Testis (tissue), 2 donors: ENCODE data around the gene OLIG2.

Experiments used
- POLR2A ChIP-seq: fragments of 450-650 bp; IDR thresholded peaks from one replicate; pipeline ENCODE4 v1.6.1; 2017; ENCODE audit warnings: antibody characterized with exemption, mild to moderate bottlenecking, moderate library complexity
- TF ChIP-seq, protein P1 (sequence below), 3 experiments: fragments of 450-650 bp in 2 of 3; fragments of 200-600 bp in 1 of 3; sonication (generic) in 1 of 3; IDR thresholded peaks; one replicate each; pipeline ENCODE4 v1.5.1; 2016 to 2019; ENCODE audit warnings: antibody characterized with exemption in 3 of 3, mild to moderate bottlenecking in 2 of 3, moderate library complexity in 1 of 3

DNA sequence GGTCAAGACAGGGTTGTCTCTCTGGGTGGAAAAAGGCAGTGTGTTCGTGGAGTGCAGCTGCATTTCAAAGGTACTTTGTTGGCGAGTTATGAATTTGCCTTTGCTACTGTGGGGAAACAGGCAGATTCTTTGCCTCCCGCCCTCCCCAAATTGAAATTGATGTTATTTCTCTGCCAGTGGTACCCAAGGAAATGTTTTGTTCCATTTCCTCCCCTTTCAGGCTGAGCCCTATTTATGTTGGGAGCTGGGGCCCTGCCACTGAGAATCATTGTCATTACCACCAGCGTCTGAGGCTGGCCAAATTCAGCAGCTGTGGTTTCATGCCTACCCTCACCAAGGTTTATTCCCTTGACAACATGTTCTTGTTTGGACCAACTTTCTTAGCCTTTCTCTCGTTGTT lies 48.5 kb upstream of the OLIG2 start:
- TF ChIP-seq, protein P1, sequence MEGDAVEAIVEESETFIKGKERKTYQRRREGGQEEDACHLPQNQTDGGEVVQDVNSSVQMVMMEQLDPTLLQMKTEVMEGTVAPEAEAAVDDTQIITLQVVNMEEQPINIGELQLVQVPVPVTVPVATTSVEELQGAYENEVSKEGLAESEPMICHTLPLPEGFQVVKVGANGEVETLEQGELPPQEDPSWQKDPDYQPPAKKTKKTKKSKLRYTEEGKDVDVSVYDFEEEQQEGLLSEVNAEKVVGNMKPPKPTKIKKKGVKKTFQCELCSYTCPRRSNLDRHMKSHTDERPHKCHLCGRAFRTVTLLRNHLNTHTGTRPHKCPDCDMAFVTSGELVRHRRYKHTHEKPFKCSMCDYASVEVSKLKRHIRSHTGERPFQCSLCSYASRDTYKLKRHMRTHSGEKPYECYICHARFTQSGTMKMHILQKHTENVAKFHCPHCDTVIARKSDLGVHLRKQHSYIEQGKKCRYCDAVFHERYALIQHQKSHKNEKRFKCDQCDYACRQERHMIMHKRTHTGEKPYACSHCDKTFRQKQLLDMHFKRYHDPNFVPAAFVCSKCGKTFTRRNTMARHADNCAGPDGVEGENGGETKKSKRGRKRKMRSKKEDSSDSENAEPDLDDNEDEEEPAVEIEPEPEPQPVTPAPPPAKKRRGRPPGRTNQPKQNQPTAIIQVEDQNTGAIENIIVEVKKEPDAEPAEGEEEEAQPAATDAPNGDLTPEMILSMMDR (IDR thresholded peaks at IDR 0.05), result no peak
- TF ChIP-seq POLR2A, result no peak
